Neural progenitor cell (in vitro differentiated cells): ENCODE results near the gene E4F1. TPM values are rescaled to one million over a fixed set of nuclear protein-coding genes. Genes with fewer than 3 reads are reported as not detected.
A peak's percentile ranks its signal among the peaks of the same experiment; 100 is the strongest.

Experiments
- DNase-seq: peaks from one replicate; pipeline ENCODE4 v3.0.0-alpha.2; 2016; ENCODE audit warnings: low spot score
- H2AFZ ChIP-seq: fragments of 200-600 bp; sonication (generic); replicated peaks from 2 replicates; pipeline ENCODE4 v1.6.1; 2016; ENCODE audit warnings: antibody characterized with exemption
- H3F3A ChIP-seq: fragments of 200-600 bp; sonication (generic); 2 replicates; pipeline ENCODE4 v1.6.1; 2016; ENCODE audit warnings: antibody characterized with exemption, low read depth
- H3K27ac ChIP-seq: fragments of 200-600 bp; sonication (generic); 2 replicates; pipeline ENCODE4 v1.5.1; 2016; ENCODE audit warnings: mild to moderate bottlenecking
- H3K27me3 ChIP-seq: fragments of 200-600 bp; sonication (generic); 2 replicates; pipeline ENCODE4 v1.6.1; 2016; ENCODE audit warnings: mild to moderate bottlenecking, moderate library complexity
- H3K36me3 ChIP-seq: fragments of 200-600 bp; sonication (generic); 2 replicates; pipeline ENCODE4 v1.5.1; 2016
- H3K4me1 ChIP-seq: fragments of 200-600 bp; sonication (generic); 2 replicates; pipeline ENCODE4 v1.6.1; 2016; ENCODE audit warnings: mixed run types
- H3K4me2 ChIP-seq: fragments of 200-600 bp; sonication (generic); 2 replicates; pipeline ENCODE4 v1.6.1; 2016
- H3K4me3 ChIP-seq: fragments of 200-600 bp; sonication (generic); 2 replicates; pipeline ENCODE4 v1.5.1; 2016
- H3K79me2 ChIP-seq: fragments of 200-600 bp; sonication (generic); 2 replicates; pipeline ENCODE4 v1.6.1; 2016; ENCODE audit warnings: low read depth
- H3K9ac ChIP-seq: fragments of 200-600 bp; sonication (generic); 2 replicates; pipeline ENCODE4 v1.6.1; 2016
- H3K9me3 ChIP-seq: fragments of 200-600 bp; sonication (generic); 2 replicates; pipeline ENCODE4 v1.5.1; 2016; ENCODE audit warnings: low read depth
- H4K20me1 ChIP-seq: fragments of 200-600 bp; sonication (generic); 2 replicates; pipeline ENCODE4 v1.6.1; 2016; ENCODE audit warnings: low read depth
- H3K27ac Mint-ChIP-seq: 3 replicates; pipeline ENCODE4 v1.8.0; 2021; ENCODE audit warnings: mixed read lengths
- H3K27me3 Mint-ChIP-seq: 2 replicates; pipeline ENCODE4 v1.8.0; 2022; ENCODE audit warnings: low read depth, mild to moderate bottlenecking, inconsistent platforms, moderate library complexity, mixed read lengths; ENCODE audit not compliant: insufficient read depth
- H3K36me3 Mint-ChIP-seq: 3 replicates; pipeline ENCODE4 v1.8.0; 2021; ENCODE audit warnings: mixed read lengths
- H3K4me1 Mint-ChIP-seq: 3 replicates; pipeline ENCODE4 v1.8.0; 2021; ENCODE audit warnings: mixed read lengths
- H3K4me3 Mint-ChIP-seq: 3 replicates; pipeline ENCODE4 v1.8.0; 2021; ENCODE audit warnings: mild to moderate bottlenecking, moderate library complexity, mixed read lengths
- H3K9me3 Mint-ChIP-seq: 3 replicates; pipeline ENCODE4 v1.8.0; 2020; ENCODE audit warnings: mixed read lengths
- CTCF ChIP-seq: fragments of 200-600 bp; sonication (generic); IDR thresholded peaks from 2 replicates; pipeline ENCODE4 v1.5.1; 2017; ENCODE audit warnings: antibody characterized with exemption, mild to moderate bottlenecking
- EZH2 ChIP-seq: fragments of 200-600 bp; sonication (generic); IDR thresholded peaks from 2 replicates; pipeline ENCODE4 v1.6.1; 2017; ENCODE audit warnings: antibody characterized with exemption, mild to moderate bottlenecking, moderate library complexity
- EZH2phosphoT487 ChIP-seq: fragments of 200-600 bp; sonication (generic); IDR thresholded peaks from 2 replicates; pipeline ENCODE4 v1.6.1; 2017; ENCODE audit warnings: antibody characterized with exemption
- total RNA-seq: library from RNA; depleted of rRNA; stranded (reverse); fragments of >200 nt; gene quantifications from 2 replicates; pipeline ENCODE4 v1.2.3, GENCODE V29; 2015; ENCODE audit warnings: low replicate concordance

The E4F1 gene
- total RNA-seq, 1 donor from 2014 or later = 7.4 TPM

- no peaks in the 10 kb centered on the region for H3K36me3 ChIP-seq
- peaks cover 58% of the 10 kb centered on the region for H4K20me1 ChIP-seq
- TF ChIP-seq CTCF = no peak
- no peak for TF ChIP-seq EZH2phosphoT487
- TF ChIP-seq EZH2 = no peak
- H2AFZ ChIP-seq = peak within 1 kb of the TSS; percentile 100
- peak within 1 kb of the TSS; percentile 86 for H3K4me3 ChIP-seq
- H3K4me1 Mint-ChIP-seq = peaks cover 26% of the 10 kb centered on the region
- H3K27ac ChIP-seq = peak within 1 kb of the TSS; percentile 97
- H3K79me2 ChIP-seq = peaks cover 67% of the 10 kb centered on the region
- H3K4me1 ChIP-seq = peaks cover 13% of the 10 kb centered on the region
- H3K27ac Mint-ChIP-seq = peak within 1 kb of the TSS; percentile 97
- H3K27me3 ChIP-seq = no peaks in the 10 kb centered on the region
- H3K4me3 Mint-ChIP-seq = peak within 1 kb of the TSS; percentile 96
- H3K9me3 ChIP-seq = no peaks in the 10 kb centered on the region
- peaks cover 6% of the 10 kb centered on the region for H3K27me3 Mint-ChIP-seq
- peaks cover 10% of the 10 kb centered on the region for H3K36me3 Mint-ChIP-seq
- peaks cover 12% of the 10 kb centered on the region for H3F3A ChIP-seq
- H3K9me3 Mint-ChIP-seq = no peaks in the 10 kb centered on the region
- peak; percentile 99 for DNase-seq
- peak within 1 kb of the TSS; percentile 100 for H3K9ac ChIP-seq
- peak within 1 kb of the TSS; percentile 78 for H3K4me2 ChIP-seq
These were observed 44.7 kb downstream of the E4F1 start, which contains the start of gene RNPS1 for GRCh38 chr16:2267913-2268666. RNPS1 (minus strand) TSS chr16:2268126; CDS start chr16:2264643, 3,483 bp downstream.

DNA sequence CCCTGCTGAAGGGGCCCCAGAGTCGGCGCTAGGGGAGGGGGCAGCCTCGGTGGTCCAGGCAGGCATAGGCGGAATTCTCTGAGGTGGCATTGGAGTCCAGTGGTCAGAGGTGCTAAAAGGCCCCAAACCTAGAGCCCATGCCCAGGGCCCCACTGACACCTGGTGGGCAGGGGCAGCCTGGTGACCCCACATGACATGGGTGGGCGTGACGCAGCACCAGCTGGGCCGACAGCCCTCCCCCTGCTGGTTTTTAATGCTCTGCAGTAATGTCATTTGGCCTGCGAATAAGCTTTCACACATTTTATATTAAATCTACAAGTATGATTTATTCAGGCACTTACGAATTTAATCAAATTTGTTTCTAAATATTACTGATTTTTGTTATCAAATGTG, 46.7 kb downstream of the E4F1 start:
- Histone ChIP-seq H3K4me2 (no peak overlapping the region), H3K36me3 (no peaks in the 10 kb centered on the region), H3K27me3 (no peaks in the 10 kb centered on the region), H3K9ac (no peak overlapping the region), H2AFZ (no peak overlapping the region), H3K79me2 (peaks cover 47% of the 10 kb centered on the region), H3K9me3 (no peaks in the 10 kb centered on the region), H4K20me1 (peaks cover 39% of the 10 kb centered on the region), H3K27ac (no peak overlapping the region), H3K4me1 (peaks cover 13% of the 10 kb centered on the region), H3K4me3 (no peak overlapping the region), H3F3A (peaks cover 12% of the 10 kb centered on the region)
- Mint-ChIP-seq H3K4me1 (peaks cover 23% of the 10 kb centered on the region), H3K9me3 (no peaks in the 10 kb centered on the region), H3K27me3 (peaks cover 6% of the 10 kb centered on the region), H3K27ac (no peak overlapping the region), H3K36me3 (peaks cover 8% of the 10 kb centered on the region), H3K4me3 (peak overlapping the region; percentile 96)
- no peak for TF ChIP-seq EZH2
- TF ChIP-seq EZH2phosphoT487 = no peak
- no peak for TF ChIP-seq CTCF
- no peak for DNase-seq

- no peak overlapping the region for H3K4me3 Mint-ChIP-seq
- H3K27me3 Mint-ChIP-seq = peaks cover 6% of the 10 kb centered on the region
- H3K4me3 ChIP-seq = no peak overlapping the region
- H3K9me3 Mint-ChIP-seq = no peaks in the 10 kb centered on the region
- TF ChIP-seq CTCF = no peak
- no peak for TF ChIP-seq EZH2phosphoT487
- TF ChIP-seq EZH2 = no peak
- H3K4me2 ChIP-seq = no peak overlapping the region
- H4K20me1 ChIP-seq = peaks cover 31% of the 10 kb centered on the region
- H3K9ac ChIP-seq = no peak overlapping the region
- H3K9me3 ChIP-seq = no peaks in the 10 kb centered on the region
- peaks cover 12% of the 10 kb centered on the region for H3F3A ChIP-seq
- no peak overlapping the region for H2AFZ ChIP-seq
- peaks cover 20% of the 10 kb centered on the region for H3K4me1 Mint-ChIP-seq
- H3K36me3 ChIP-seq = no peaks in the 10 kb centered on the region
- H3K79me2 ChIP-seq = peaks cover 40% of the 10 kb centered on the region
- no peak overlapping the region for H3K27ac Mint-ChIP-seq
- H3K36me3 Mint-ChIP-seq = peaks cover 6% of the 10 kb centered on the region
- H3K27ac ChIP-seq = no peak overlapping the region
- peaks cover 10% of the 10 kb centered on the region for H3K4me1 ChIP-seq
- H3K27me3 ChIP-seq = no peaks in the 10 kb centered on the region
- DNase-seq = no peak
These were observed 47.4 kb downstream of the E4F1 start for GRCh38 chr16:2270588-2271470.
